ENCODE results near the gene HNRNPA2B1.

Gene HNRNPA2B1

GRCh38 chr7:26171601-26172000, 28.9 kb downstream of the HNRNPA2B1 start:
- H3K27me3 Mint-ChIP-seq (ENCODE audit: low read depth) = peaks cover 10% of the 10 kb centered on the region
- no peaks in the 10 kb centered on the region for H3K4me1 Mint-ChIP-seq
- H3K36me3 Mint-ChIP-seq (ENCODE audit: low read depth) = peaks cover 22% of the 10 kb centered on the region
- H3K27ac Mint-ChIP-seq = no peak overlapping the region
- no peak for TF ChIP-seq CTCF (IDR thresholded peaks at IDR 0.05; ENCODE audit: unreplicated experiment in 3 of 3)
- H3K9me3 Mint-ChIP-seq = peaks cover 9% of the 10 kb centered on the region
- no peak overlapping the region for H3K4me3 Mint-ChIP-seq

GRCh38 chr7:26170663-26171062, 29.9 kb downstream of the HNRNPA2B1 start:
- no peak for TF ChIP-seq CTCF (IDR thresholded peaks at IDR 0.05; ENCODE audit: unreplicated experiment in 3 of 3)
- H3K27ac Mint-ChIP-seq = no peak overlapping the region
- peaks cover 19% of the 10 kb centered on the region for H3K36me3 Mint-ChIP-seq (ENCODE audit: low read depth)
- no peaks in the 10 kb centered on the region for H3K4me1 Mint-ChIP-seq
- H3K9me3 Mint-ChIP-seq = peaks cover 9% of the 10 kb centered on the region
- no peak overlapping the region for H3K4me3 Mint-ChIP-seq
- peaks cover 10% of the 10 kb centered on the region for H3K27me3 Mint-ChIP-seq (ENCODE audit: low read depth)

- Mint-ChIP-seq H3K27me3 (ENCODE audit: low read depth) (peaks cover 8% of the 10 kb centered on the region), H3K27ac (no peak overlapping the region), H3K36me3 (ENCODE audit: low read depth) (peaks cover 14% of the 10 kb centered on the region), H3K4me1 (no peaks in the 10 kb centered on the region), H3K4me3 (no peak overlapping the region), H3K9me3 (peaks cover 9% of the 10 kb centered on the region)
- no peak for TF ChIP-seq CTCF (IDR thresholded peaks at IDR 0.05; ENCODE audit: unreplicated experiment in 3 of 3)
These were observed 31.3 kb downstream of the HNRNPA2B1 start for GRCh38 chr7:26169271-26169670.

- H3K4me3 Mint-ChIP-seq = no peak overlapping the region
- peaks cover 7% of the 10 kb centered on the region for H3K36me3 Mint-ChIP-seq (ENCODE audit: low read depth)
- peaks cover 4% of the 10 kb centered on the region for H3K9me3 Mint-ChIP-seq
- no peaks in the 10 kb centered on the region for H3K4me1 Mint-ChIP-seq
- H3K27ac Mint-ChIP-seq = no peak overlapping the region
- H3K27me3 Mint-ChIP-seq (ENCODE audit: low read depth) = peaks cover 6% of the 10 kb centered on the region
- TF ChIP-seq CTCF (IDR thresholded peaks at IDR 0.05; ENCODE audit: unreplicated experiment in 3 of 3) = no peak
These were observed 32.0 kb downstream of the HNRNPA2B1 start for GRCh38 chr7:26168458-26169023.

GRCh38 chr7:26167303-26167934, 33.1 kb downstream of the HNRNPA2B1 start:
- H3K9me3 Mint-ChIP-seq = peaks cover 3% of the 10 kb centered on the region
- H3K27ac Mint-ChIP-seq = peak overlapping the region in 1 of 3 experiments; percentile 61
- no peak for TF ChIP-seq CTCF (IDR thresholded peaks at IDR 0.05; ENCODE audit: unreplicated experiment in 3 of 3)
- H3K4me1 Mint-ChIP-seq = no peaks in the 10 kb centered on the region
- peaks cover 6% of the 10 kb centered on the region for H3K36me3 Mint-ChIP-seq (ENCODE audit: low read depth)
- peaks cover 6% of the 10 kb centered on the region for H3K27me3 Mint-ChIP-seq (ENCODE audit: low read depth)
- H3K4me3 Mint-ChIP-seq = no peak overlapping the region

All from nephron (organoid).